Measurements from ENCODE around the gene CD55. TPM values are rescaled to one million over a fixed set of nuclear protein-coding genes. Genes with fewer than 3 reads are reported as not detected.

Gene CD55
- polyA plus RNA-seq, 1 donor from 2014 or later: 1.4 TPM

GRCh38 chr1:207321790-207322645, 540 bp downstream of the CD55 start:
- Histone ChIP-seq H3K4me2 (ENCODE audit: low read length) (peak overlapping the region; percentile 79), H3K27ac (ENCODE audit: low read length) (no peak overlapping the region), H3K9me3 (ENCODE audit: low read length) (no peaks in the 10 kb centered on the region), H3K4me3 (ENCODE audit: low read length) (peak overlapping the region; percentile 77), H2AFZ (ENCODE audit: low read depth, low read length) (peak overlapping the region; percentile 71), H3K27me3 (ENCODE audit: insufficient read depth, low read depth, low read length) (peaks cover 17% of the 10 kb centered on the region), H3K79me2 (replicated peaks; ENCODE audit: insufficient read depth, low read length) (no peaks in the 10 kb centered on the region), H3F3A (ENCODE audit: insufficient read depth, low read length, poor library complexity, severe bottlenecking) (no peaks in the 10 kb centered on the region), H4K20me1 (ENCODE audit: insufficient read depth) (no peaks in the 10 kb centered on the region), H3K9ac (ENCODE audit: low read length) (peak overlapping the region; percentile 60), H3K9me2 (ENCODE audit: insufficient read depth, low read length) (no peaks in the 10 kb centered on the region), H3K36me3 (ENCODE audit: insufficient read depth, low read length) (no peaks in the 10 kb centered on the region)
- TF ChIP-seq SMC3 (conservative IDR thresholded peaks at IDR 0.05; ENCODE audit: poor library complexity) (no peak), POLR2AphosphoS5 (IDR thresholded peaks at IDR 0.05) (no peak)
- TF ChIP-seq, protein P1, sequence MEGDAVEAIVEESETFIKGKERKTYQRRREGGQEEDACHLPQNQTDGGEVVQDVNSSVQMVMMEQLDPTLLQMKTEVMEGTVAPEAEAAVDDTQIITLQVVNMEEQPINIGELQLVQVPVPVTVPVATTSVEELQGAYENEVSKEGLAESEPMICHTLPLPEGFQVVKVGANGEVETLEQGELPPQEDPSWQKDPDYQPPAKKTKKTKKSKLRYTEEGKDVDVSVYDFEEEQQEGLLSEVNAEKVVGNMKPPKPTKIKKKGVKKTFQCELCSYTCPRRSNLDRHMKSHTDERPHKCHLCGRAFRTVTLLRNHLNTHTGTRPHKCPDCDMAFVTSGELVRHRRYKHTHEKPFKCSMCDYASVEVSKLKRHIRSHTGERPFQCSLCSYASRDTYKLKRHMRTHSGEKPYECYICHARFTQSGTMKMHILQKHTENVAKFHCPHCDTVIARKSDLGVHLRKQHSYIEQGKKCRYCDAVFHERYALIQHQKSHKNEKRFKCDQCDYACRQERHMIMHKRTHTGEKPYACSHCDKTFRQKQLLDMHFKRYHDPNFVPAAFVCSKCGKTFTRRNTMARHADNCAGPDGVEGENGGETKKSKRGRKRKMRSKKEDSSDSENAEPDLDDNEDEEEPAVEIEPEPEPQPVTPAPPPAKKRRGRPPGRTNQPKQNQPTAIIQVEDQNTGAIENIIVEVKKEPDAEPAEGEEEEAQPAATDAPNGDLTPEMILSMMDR (IDR thresholded peaks at IDR 0.05; ENCODE audit: poor library complexity, severe bottlenecking): no peak

GRCh38 chr1:207323425-207324225, 2.1 kb downstream of the CD55 start:
- Histone ChIP-seq H3K27ac (ENCODE audit: low read length) (no peak overlapping the region), H4K20me1 (ENCODE audit: insufficient read depth) (no peaks in the 10 kb centered on the region), H2AFZ (ENCODE audit: low read depth, low read length) (no peak overlapping the region), H3K4me2 (ENCODE audit: low read length) (no peak overlapping the region), H3F3A (ENCODE audit: insufficient read depth, low read length, poor library complexity, severe bottlenecking) (no peaks in the 10 kb centered on the region), H3K27me3 (ENCODE audit: insufficient read depth, low read depth, low read length) (peaks cover 17% of the 10 kb centered on the region), H3K4me3 (ENCODE audit: low read length) (no peak overlapping the region), H3K9me3 (ENCODE audit: low read length) (no peaks in the 10 kb centered on the region), H3K79me2 (replicated peaks; ENCODE audit: insufficient read depth, low read length) (no peaks in the 10 kb centered on the region), H3K36me3 (ENCODE audit: insufficient read depth, low read length) (no peaks in the 10 kb centered on the region), H3K9ac (ENCODE audit: low read length) (no peak overlapping the region), H3K9me2 (ENCODE audit: insufficient read depth, low read length) (no peaks in the 10 kb centered on the region)
- TF ChIP-seq MXI1 (conservative IDR thresholded peaks at IDR 0.05; ENCODE audit: poor library complexity, severe bottlenecking) (no peak), TAF1 (IDR thresholded peaks at IDR 0.05; ENCODE audit: low read depth) (no peak), SMC3 (conservative IDR thresholded peaks at IDR 0.05; ENCODE audit: poor library complexity) (no peak), RAD21 (conservative IDR thresholded peaks at IDR 0.05) (no peak), POLR2AphosphoS5 (IDR thresholded peaks at IDR 0.05) (no peak), EP300 (conservative IDR thresholded peaks at IDR 0.05; ENCODE audit: poor library complexity, severe bottlenecking) (no peak), EZH2 (IDR thresholded peaks at IDR 0.05; ENCODE audit: borderline replicate concordance, insufficient read depth, low read length, poor library complexity, severe bottlenecking) (no peak)
- TF ChIP-seq, protein P2, sequence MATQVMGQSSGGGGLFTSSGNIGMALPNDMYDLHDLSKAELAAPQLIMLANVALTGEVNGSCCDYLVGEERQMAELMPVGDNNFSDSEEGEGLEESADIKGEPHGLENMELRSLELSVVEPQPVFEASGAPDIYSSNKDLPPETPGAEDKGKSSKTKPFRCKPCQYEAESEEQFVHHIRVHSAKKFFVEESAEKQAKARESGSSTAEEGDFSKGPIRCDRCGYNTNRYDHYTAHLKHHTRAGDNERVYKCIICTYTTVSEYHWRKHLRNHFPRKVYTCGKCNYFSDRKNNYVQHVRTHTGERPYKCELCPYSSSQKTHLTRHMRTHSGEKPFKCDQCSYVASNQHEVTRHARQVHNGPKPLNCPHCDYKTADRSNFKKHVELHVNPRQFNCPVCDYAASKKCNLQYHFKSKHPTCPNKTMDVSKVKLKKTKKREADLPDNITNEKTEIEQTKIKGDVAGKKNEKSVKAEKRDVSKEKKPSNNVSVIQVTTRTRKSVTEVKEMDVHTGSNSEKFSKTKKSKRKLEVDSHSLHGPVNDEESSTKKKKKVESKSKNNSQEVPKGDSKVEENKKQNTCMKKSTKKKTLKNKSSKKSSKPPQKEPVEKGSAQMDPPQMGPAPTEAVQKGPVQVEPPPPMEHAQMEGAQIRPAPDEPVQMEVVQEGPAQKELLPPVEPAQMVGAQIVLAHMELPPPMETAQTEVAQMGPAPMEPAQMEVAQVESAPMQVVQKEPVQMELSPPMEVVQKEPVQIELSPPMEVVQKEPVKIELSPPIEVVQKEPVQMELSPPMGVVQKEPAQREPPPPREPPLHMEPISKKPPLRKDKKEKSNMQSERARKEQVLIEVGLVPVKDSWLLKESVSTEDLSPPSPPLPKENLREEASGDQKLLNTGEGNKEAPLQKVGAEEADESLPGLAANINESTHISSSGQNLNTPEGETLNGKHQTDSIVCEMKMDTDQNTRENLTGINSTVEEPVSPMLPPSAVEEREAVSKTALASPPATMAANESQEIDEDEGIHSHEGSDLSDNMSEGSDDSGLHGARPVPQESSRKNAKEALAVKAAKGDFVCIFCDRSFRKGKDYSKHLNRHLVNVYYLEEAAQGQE (IDR thresholded peaks at IDR 0.05; ENCODE audit: borderline replicate concordance): no peak
- TF ChIP-seq, protein P1 (IDR thresholded peaks at IDR 0.05; ENCODE audit: poor library complexity, severe bottlenecking): no peak

All from neural cell (in vitro differentiated cells).